Upper lobe of left lung (tissue), 4 donors: ENCODE results near the gene PAQR5.

Experiments
- POLR2A ChIP-seq, 4 donors: fragments of 450-650 bp; IDR thresholded peaks; one replicate each; pipeline ENCODE4 v1.5.1; 2016 to 2017; ENCODE audit warnings: antibody characterized with exemption in 4 of 4, mild to moderate bottlenecking in 2 of 4
- POLR2AphosphoS5 ChIP-seq, 2 donors: sonication (generic); formaldehyde crosslinking; IDR thresholded peaks; one replicate each; pipeline ENCODE4 v1.5.1; 2017; ENCODE audit warnings: antibody characterized with exemption in 2 of 2

DNA sequence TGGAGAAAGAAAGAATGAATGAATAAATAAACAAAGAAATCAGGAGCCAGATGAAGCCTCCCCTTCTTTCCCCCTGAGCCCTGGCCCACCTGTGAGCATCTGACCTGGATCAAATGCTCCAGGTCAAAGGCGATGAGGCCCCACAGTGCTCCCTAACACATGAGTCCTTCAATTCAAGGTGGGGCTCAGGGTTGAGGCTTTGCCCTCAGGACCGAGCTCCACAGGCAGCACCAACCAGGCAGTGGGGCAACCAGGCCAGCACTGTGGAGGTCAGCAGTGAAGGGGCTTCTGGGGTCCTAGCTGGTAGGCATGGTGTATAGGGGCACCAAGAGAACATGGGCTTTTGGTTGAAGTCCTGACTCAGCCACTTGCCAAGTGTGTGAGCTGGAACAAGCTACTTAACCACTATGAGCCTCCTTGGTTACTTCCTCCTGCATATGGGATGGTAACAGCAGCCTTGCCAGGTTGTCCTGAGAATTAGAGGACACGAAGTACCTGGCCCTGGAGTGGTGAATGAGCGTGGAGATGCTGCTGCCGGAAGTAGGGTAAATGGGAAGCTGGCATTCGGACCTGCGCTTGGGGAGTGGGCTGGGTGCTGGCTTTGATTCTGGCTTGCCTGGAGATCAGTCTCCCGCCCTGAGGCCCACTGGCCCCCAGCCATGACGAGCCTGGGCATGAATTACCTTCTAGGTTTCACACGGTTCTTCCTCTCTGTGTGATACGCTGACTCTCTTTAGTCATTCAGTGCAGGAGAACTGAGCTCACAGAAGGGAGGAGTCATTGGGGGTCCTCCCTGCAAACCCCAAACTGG is 10.0 kb upstream of the PAQR5 start:
- TF ChIP-seq POLR2A (IDR thresholded peaks at IDR 0.05) (no peak), POLR2AphosphoS5 (IDR thresholded peaks at IDR 0.05) (peak in 1 of 2 donors; percentile 25)
